K562 (cell line): ENCODE measurements around the gene CDC14B. TPM values are rescaled to one million over a fixed set of nuclear protein-coding genes. Genes with fewer than 3 reads are reported as not detected.

ENCODE experiments used
- ASH1L ChIP-seq: fragments of 450-650 bp; IDR thresholded peaks from 2 replicates; pipeline ENCODE4 v1.6.1; 2018; ENCODE audit warnings: borderline replicate concordance, mild to moderate bottlenecking, low read depth; ENCODE audit not compliant: partially characterized antibody
- ATF2 ChIP-seq: sonication (generic); formaldehyde crosslinking; IDR thresholded peaks from 2 replicates; pipeline ENCODE4 v1.8.1; 2022; ENCODE audit warnings: missing genetic modification reagents
- BRD4 ChIP-seq: fragments of 200-600 bp; sonication (generic); IDR thresholded peaks from 2 replicates; pipeline ENCODE4 v1.6.1; 2017; ENCODE audit warnings: inconsistent platforms
- CREBBP ChIP-seq: IDR thresholded peaks from one replicate; pipeline ENCODE4 v1.6.1; 2012; ENCODE audit warnings: low read depth, mild to moderate bottlenecking, control low read depth, inconsistent platforms, low read length
- ELF4 ChIP-seq: fragments of 450-650 bp; formaldehyde crosslinking; IDR thresholded peaks from 2 replicates; pipeline ENCODE4 v1.4.0; 2022; ENCODE audit warnings: missing genetic modification characterization
- EP300 ChIP-seq: IDR thresholded peaks from 2 replicates; pipeline ENCODE4 v1.6.1; 2012; ENCODE audit warnings: low read length, improper control_type of control experiment
- GTF2F1 ChIP-seq: IDR thresholded peaks from 2 replicates; pipeline ENCODE4 v1.6.1; 2011; ENCODE audit warnings: low read depth, low read length, improper control_type of control experiment
- GTF3C2 ChIP-seq: IDR thresholded peaks from 3 replicates; pipeline ENCODE4 v1.6.1; 2011; ENCODE audit warnings: borderline replicate concordance, mild to moderate bottlenecking, moderate library complexity; ENCODE audit not compliant: insufficient read length; ENCODE audit errors: extremely low read depth
- KDM1A ChIP-seq, 2 experiments: fragments of 450-650 bp; IDR thresholded peaks; 2 replicates each; pipeline ENCODE4 v1.6.1; 2016; ENCODE audit warnings: mild to moderate bottlenecking in 2 of 2
- POLR2AphosphoS2 ChIP-seq: IDR thresholded peaks from 2 replicates; pipeline ENCODE4 v1.6.1; 2012; ENCODE audit warnings: low read length, improper control_type of control experiment
- SRSF3 ChIP-seq: fragments of 200-400 bp; formaldehyde crosslinking; IDR thresholded peaks from 2 replicates; pipeline ENCODE4 v1.6.1; 2016; ENCODE audit warnings: mild to moderate bottlenecking, low read length, moderate library complexity; ENCODE audit not compliant: insufficient read depth
- TAF1 ChIP-seq: IDR thresholded peaks from 2 replicates; pipeline ENCODE4 v1.6.1; 2011; ENCODE audit warnings: mild to moderate bottlenecking, low read length, moderate library complexity; ENCODE audit not compliant: insufficient read depth, control insufficient read depth, severe bottlenecking; ENCODE audit errors: extremely low read depth
- USF1 ChIP-seq: sonication (generic); formaldehyde crosslinking; IDR thresholded peaks from 2 replicates; pipeline ENCODE4 v1.9.0; 2022; ENCODE audit warnings: mild to moderate bottlenecking, missing genetic modification reagents
- VEZF1 ChIP-seq: fragments of 200-800 bp; sonication (Bioruptor generic); IDR thresholded peaks from 2 replicates; pipeline ENCODE4 v1.6.1; 2017; ENCODE audit warnings: missing genetic modification characterization, missing compliant biosample characterization
- ZNF311 ChIP-seq: fragments of 250-450 bp; sonication (Bioruptor Pico); IDR thresholded peaks from 2 replicates; pipeline ENCODE4 v1.4.0; 2020; ENCODE audit warnings: mild to moderate bottlenecking, moderate library complexity
- ZNF444 ChIP-seq: fragments of 250-450 bp; sonication (Bioruptor Pico); IDR thresholded peaks from 2 replicates; pipeline ENCODE4 v1.4.0; 2020; ENCODE audit warnings: mild to moderate bottlenecking, moderate library complexity
- ZNF518B ChIP-seq: fragments of 250-450 bp; sonication (Bioruptor Pico); IDR thresholded peaks from 2 replicates; pipeline ENCODE4 v1.5.0; 2021; ENCODE audit warnings: mild to moderate bottlenecking, moderate library complexity
- ZNF778 ChIP-seq: fragments of 450-650 bp; formaldehyde crosslinking; IDR thresholded peaks from 2 replicates; pipeline ENCODE4 v1.4.0; 2020; ENCODE audit warnings: mild to moderate bottlenecking, moderate library complexity
- polyA plus RNA-seq, 8 experiments: library from polyadenylated mRNA; depleted of rRNA in 4 of 8; stranded (reverse) in 5 of 8; unstranded in 3 of 8; fragments of >200 nt; fragmentation: Nextera tagmentation in 2 of 8; fragmentation: Illumina TruSeq in 1 of 8; extraction: Ambion mirVana in 2 of 8; extraction: Trizol in 1 of 8; gene quantifications; 2 replicates each; pipeline versions ENCODE4 v1.2.1 to v1.2.3, GENCODE V29; 2011 to 2014; ENCODE audit warnings: inconsistent platforms in 1 of 8, missing spikeins in 1 of 8
- total RNA-seq, 7 experiments: library from RNA; depleted of rRNA in 6 of 7; stranded (reverse); fragments of >200 nt in 6 of 7; fragmentation: Illumina TruSeq in 2 of 7; extraction: Trizol in 2 of 7; gene quantifications; 2 replicates each; pipeline versions ENCODE4 v1.2.1 to v1.2.3, GENCODE V29; 2011 to 2021; ENCODE audit warnings: low replicate concordance in 1 of 7

Gene CDC14B
- total and polyA plus RNA-seq, 9 of the 15 experiments (the other 6 are each of a cell fraction or from before 2014, with no cell fraction given): 1.4 to 6.0 (median 3.8) TPM

- TF ChIP-seq ATF2 (CRISPR knock-in tag) (no peak), POLR2AphosphoS2 (no peak), CREBBP (no peak), USF1 (CRISPR knock-in tag) (no peak), TAF1 (no peak), EP300 (no peak), VEZF1 (CRISPR knock-in tag) (peak; percentile 79), BRD4 (no peak), ELF4 (CRISPR knock-in tag) (peak; percentile 94), ZNF311 (CRISPR knock-in tag) (no peak), GTF2F1 (no peak), SRSF3 (no peak), GTF3C2 (no peak), ASH1L (no peak), ZNF444 (CRISPR knock-in tag) (no peak), KDM1A (IDR thresholded peaks at IDR 0.05) (no peak), ZNF778 (no peak), ZNF518B (no peak)
Measured at GRCh38 chr9:96566498-96567202, 53.0 kb downstream of the CDC14B start (continued).
